AG10803 (cell line): ENCODE data around the gene CPA1.

Experiments
- DNase-seq: peaks from one replicate; pipeline ENCODE4 v3.0.0; 2010; ENCODE audit warnings: low read depth
- H3K4me3 ChIP-seq: 2 replicates; pipeline ENCODE4 v1.5.1; 2011; ENCODE audit warnings: mild to moderate bottlenecking, low read length, control low read depth
- TF ChIP-seq, protein P1 (sequence below): conservative IDR thresholded peaks from 2 replicates; pipeline ENCODE4 v1.5.1; 2011; ENCODE audit warnings: mild to moderate bottlenecking, low read length, control low read depth, inconsistent platforms

CPA1 gene

GRCh38 chr7:130383187-130383980, 3.1 kb downstream of the CPA1 start:
- no peak overlapping the region for H3K4me3 ChIP-seq
- DNase-seq: no peak
- TF ChIP-seq, protein P1, sequence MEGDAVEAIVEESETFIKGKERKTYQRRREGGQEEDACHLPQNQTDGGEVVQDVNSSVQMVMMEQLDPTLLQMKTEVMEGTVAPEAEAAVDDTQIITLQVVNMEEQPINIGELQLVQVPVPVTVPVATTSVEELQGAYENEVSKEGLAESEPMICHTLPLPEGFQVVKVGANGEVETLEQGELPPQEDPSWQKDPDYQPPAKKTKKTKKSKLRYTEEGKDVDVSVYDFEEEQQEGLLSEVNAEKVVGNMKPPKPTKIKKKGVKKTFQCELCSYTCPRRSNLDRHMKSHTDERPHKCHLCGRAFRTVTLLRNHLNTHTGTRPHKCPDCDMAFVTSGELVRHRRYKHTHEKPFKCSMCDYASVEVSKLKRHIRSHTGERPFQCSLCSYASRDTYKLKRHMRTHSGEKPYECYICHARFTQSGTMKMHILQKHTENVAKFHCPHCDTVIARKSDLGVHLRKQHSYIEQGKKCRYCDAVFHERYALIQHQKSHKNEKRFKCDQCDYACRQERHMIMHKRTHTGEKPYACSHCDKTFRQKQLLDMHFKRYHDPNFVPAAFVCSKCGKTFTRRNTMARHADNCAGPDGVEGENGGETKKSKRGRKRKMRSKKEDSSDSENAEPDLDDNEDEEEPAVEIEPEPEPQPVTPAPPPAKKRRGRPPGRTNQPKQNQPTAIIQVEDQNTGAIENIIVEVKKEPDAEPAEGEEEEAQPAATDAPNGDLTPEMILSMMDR: no peak

- TF ChIP-seq, protein P1: no peak
- DNase-seq: no peak
- no peak overlapping the region for H3K4me3 ChIP-seq
These were observed 4.1 kb downstream of the CPA1 start for GRCh38 chr7:130384371-130384801.

DNA sequence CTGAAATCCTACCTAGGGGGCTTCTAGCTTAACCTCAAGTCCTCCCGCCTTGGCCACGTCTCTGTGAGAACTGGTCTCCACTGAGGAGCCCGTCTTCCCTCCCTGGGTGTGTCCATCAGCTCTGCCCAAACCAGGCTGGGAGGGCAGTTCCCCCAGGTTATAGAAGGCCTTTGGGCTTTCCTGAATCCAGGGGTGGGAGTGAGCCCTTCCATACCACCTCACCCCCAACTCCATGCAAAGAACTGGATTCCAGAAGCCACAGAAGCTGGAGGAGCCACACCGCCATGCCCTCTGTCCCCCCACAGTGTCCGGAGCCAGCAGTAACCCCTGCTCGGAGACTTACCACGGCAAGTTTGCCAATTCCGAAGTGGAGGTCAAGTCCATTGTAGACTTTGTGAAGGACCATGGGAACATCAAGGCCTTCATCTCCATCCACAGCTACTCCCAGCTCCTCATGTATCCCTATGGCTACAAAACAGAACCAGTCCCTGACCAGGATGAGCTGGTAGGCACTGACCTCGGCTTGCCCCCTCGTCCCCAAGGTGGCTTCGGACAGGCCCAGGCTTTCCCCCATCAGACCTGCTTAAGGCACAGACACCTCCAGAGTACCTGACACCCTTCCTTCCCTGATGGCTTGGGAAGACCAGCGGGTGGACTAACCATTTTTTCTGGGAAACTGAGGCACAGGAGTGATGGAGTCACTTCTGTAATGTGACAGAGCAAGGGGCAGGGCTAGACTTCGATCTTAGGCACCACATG, 4.7 kb downstream of the CPA1 start:
- DNase-seq: no peak
- TF ChIP-seq, protein P1: no peak
- H3K4me3 ChIP-seq: no peak overlapping the region

DNA sequence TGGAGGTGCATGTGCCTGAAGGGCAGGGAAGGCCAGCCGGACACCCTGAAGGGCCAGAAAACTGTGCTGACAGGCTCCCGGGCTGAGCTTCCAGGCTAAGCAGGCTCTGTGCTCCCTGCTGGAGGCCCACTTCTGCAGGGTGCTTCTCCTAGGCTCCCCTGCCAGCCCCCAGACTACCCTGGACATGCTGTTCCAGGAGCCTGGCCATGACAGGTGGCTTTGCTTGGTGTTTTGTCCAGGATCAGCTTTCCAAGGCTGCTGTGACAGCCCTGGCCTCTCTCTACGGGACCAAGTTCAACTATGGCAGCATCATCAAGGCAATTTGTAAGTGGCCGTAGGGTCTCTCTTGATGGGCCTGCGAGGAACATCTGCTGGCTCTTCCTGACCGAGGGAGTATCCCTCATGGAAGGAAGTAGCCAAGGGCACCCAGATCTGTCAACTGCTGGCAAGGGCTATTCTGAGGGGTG, 5.3 kb downstream of the CPA1 start:
- TF ChIP-seq, protein P1: no peak
- no peak for DNase-seq
- H3K4me3 ChIP-seq: no peak overlapping the region

GRCh38 chr7:130386876-130387275, 6.6 kb downstream of the CPA1 start:
- TF ChIP-seq, protein P1: no peak
- H3K4me3 ChIP-seq: no peak overlapping the region
- DNase-seq: no peak

DNA sequence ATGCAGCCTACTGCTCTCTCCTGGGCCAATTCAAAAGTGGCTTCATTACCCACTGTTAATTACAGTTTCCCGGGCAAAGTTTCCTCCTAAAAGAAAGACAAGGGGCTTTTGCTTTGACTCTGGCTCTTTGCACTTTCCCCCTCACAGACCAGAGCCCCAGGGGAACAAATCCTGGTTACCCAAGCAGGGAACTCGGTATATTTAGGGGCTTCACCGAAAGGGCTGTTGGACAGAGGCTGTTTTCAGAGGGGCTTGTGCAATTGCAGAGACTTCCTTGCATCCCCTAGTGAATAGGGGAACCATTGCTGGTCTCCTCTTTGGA, 7.0 kb downstream of the CPA1 start:
- H3K4me3 ChIP-seq: no peak overlapping the region
- TF ChIP-seq, protein P1: no peak
- DNase-seq: no peak
